Stimulated activated naive CD4-positive, alpha-beta T cell (primary cell): Measurements from ENCODE around the gene PPM1M.
A peak's percentile ranks its signal among the peaks of the same experiment; 100 is the strongest.

Experiments
- DNase-seq, 6 experiments: peaks; one replicate each; lab custom pipeline; 2025; lab: John Stamatoyannopoulos, UW

Gene PPM1M

GRCh38 chr3:52230889-52231499 is 14.6 kb upstream of the PPM1M start:
- DNase-seq: no peak

GRCh38 chr3:52231502-52232278 is 13.9 kb upstream of the PPM1M start:
- peak; percentile 67 to 91 (median 88) for DNase-seq

GRCh38 chr3:52232279-52233107 is 13.1 kb upstream of the PPM1M start:
- peak in 2 of 6 experiments; percentile 42 to 51 for DNase-seq

GRCh38 chr3:52233108-52233591 is 12.4 kb upstream of the PPM1M start:
- no peak for DNase-seq

- DNase-seq: no peak
These were observed 11.6 kb upstream of the PPM1M start for GRCh38 chr3:52233968-52234367.

- no peak for DNase-seq
These were observed 10.8 kb upstream of the PPM1M start for GRCh38 chr3:52234516-52235447.

GRCh38 chr3:52236424-52236886 is 9.1 kb upstream of the PPM1M start:
- no peak for DNase-seq

GRCh38 chr3:52237006-52237656 is 8.4 kb upstream of the PPM1M start:
- no peak for DNase-seq

- DNase-seq: no peak
These were observed 7.8 kb upstream of the PPM1M start for GRCh38 chr3:52237657-52238172.

GRCh38 chr3:52238193-52238760 is 7.3 kb upstream of the PPM1M start:
- DNase-seq: no peak

- peak; percentile 79 to 90 (median 84) for DNase-seq
These were observed 6.5 kb upstream of the PPM1M start, which contains the start of gene TWF2 for GRCh38 chr3:52238761-52239701. Gene TWF2 (minus strand): TSS chr3:52239158. CDS start chr3:52239016, 142 bp downstream.

GRCh38 chr3:52240059-52240885 is 5.3 kb upstream of the PPM1M start:
- peak in 5 of 6 experiments; percentile 31 to 50 (median 35) for DNase-seq

GRCh38 chr3:52240886-52241370 is 4.6 kb upstream of the PPM1M start:
- peak in 1 of 6 experiments; percentile 9 for DNase-seq

- DNase-seq: no peak
These were observed 3.5 kb upstream of the PPM1M start for GRCh38 chr3:52242039-52242438.

GRCh38 chr3:52243791-52244628 is 1.5 kb upstream of the PPM1M start:
- no peak for DNase-seq

- DNase-seq: peak in 1 of 6 experiments; percentile 66
These were observed 683 bp downstream of the PPM1M start for GRCh38 chr3:52246264-52246620.
